H1 (cell line): Measurements from ENCODE around the gene FOXK1. TPM values are rescaled to one million over a fixed set of nuclear protein-coding genes. Genes with fewer than 3 reads are reported as not detected.

Experiments used
- SP1 ChIP-seq: IDR thresholded peaks from 2 replicates; pipeline ENCODE4 v1.6.1; 2011; ENCODE audit warnings: low read depth, low read length
- microRNA-seq, 2 experiments: library from miRNA; unstranded; fragments of <30 nt; microRNA quantifications; one replicate each; pipeline versions ENCODE4 to v1.2.0, GENCODE V29; 2016 to 2020; ENCODE audit warnings: borderline microRNAs expressed in 2 of 2, borderline number of aligned reads in 2 of 2, borderline replicate concordance in 1 of 2
- polyA plus RNA-seq, 7 experiments: library from polyadenylated mRNA; depleted of rRNA in 3 of 7; stranded (reverse) in 5 of 7; unstranded in 2 of 7; fragments of >200 nt in 5 of 7; fragments of 200-250 nt in 2 of 7; gene quantifications; 1 replicate in 5 of 7; 2 replicates in 1 of 7; 4 replicates in 1 of 7; pipeline versions ENCODE4 v1.2.1 to v1.2.3, GENCODE V29; 2011 to 2013; ENCODE audit warnings: missing spikeins in 2 of 7, mixed read lengths in 2 of 7
- small RNA-seq: library from polyadenylated mRNA; stranded (forward); fragments of <200 nt; extraction: miRNeasy Mini kit (QIAGEN cat#:217004); gene quantifications from one replicate; pipeline ENCODE3, GENCODE V24; 2013; ENCODE audit not compliant: insufficient read depth
- total RNA-seq: library from RNA; stranded (reverse); fragmentation: NEBNext Ultra II Directional; extraction: Animal tissue kit (Norgen Biotek cat#: 25700); gene quantifications from 2 replicates; pipeline ENCODE4 v1.2.1, GENCODE V29; 2021

The FOXK1 gene
- total and polyA plus RNA-seq, 2 of the 8 experiments (the other 6 are each of a cell fraction or from before 2014, with no cell fraction given) = 2.0 to 8.5 TPM

DNA sequence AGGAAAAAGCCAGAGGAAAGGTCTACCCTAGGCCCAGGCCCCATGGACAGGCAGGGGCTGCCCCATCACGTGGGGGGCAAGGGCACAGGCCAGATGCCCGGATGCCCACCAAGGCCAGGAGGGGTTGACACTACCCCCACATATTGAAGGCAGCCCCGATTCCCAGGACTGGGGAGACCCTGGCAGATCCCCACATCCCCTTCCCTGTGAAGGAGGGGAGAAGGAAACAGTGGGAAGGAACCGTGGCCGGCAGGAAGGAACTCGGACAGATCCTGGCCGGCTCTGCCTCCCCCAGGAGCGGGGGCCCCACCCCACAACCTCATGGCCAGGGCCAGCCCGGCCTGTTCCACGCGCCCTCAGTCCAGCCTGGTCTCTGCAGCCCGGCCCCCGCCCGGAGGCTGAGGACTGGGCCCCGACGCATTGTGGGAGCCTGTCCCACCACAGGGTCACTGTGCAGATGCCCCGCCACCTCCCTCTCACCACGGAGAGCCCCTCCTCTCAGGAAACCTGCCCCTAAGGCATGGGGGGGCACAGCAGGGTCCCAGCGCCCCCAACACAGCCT, 138.4 kb downstream of the FOXK1 start (continued):
- no peak for TF ChIP-seq SP1

Small RNA genes lying within 50 kb of the gene (microRNA-seq; reads per million reads assigned to microRNA genes)
- 0 reads per million in 2 experiments for gene MIR4656

Small RNA genes lying within 50 kb of the gene (small RNA-seq; reads per million reads assigned to genes)
- not detected for gene MIR4656
- gene RF00019 = not detected

Other genes starting within 250 kb of the FOXK1 start
- 21.9 and 24.7 TPM in 2 replicates for gene AP5Z1, start 93.3 kb downstream of the FOXK1 start, total RNA-seq
- 24.0 and 34.3 TPM in 2 replicates for gene AP5Z1, start 93.3 kb downstream of the FOXK1 start, polyA plus RNA-seq (2011; rRNA removed)
- gene PAPOLB, start 179.7 kb downstream of the FOXK1 start, total RNA-seq = 0.11 and 0.15 TPM in 2 replicates
- gene PAPOLB, start 179.7 kb downstream of the FOXK1 start, polyA plus RNA-seq (2011; rRNA removed) = 0.02 TPM in 1 of 2 replicates, not detected in the other
- gene RADIL, start 201.4 kb downstream of the FOXK1 start, total RNA-seq = 5.0 and 5.4 TPM in 2 replicates
- 5.4 and 7.6 TPM in 2 replicates for gene RADIL, start 201.4 kb downstream of the FOXK1 start, polyA plus RNA-seq (2011; rRNA removed)